Measurements from ENCODE around the gene MRPS5. TPM values are rescaled to one million over a fixed set of nuclear protein-coding genes. Genes with fewer than 3 reads are reported as not detected.

Gene MRPS5
- total and polyA plus RNA-seq, 12 donors = 50.6 to 144 (median 61.7) TPM

DNA sequence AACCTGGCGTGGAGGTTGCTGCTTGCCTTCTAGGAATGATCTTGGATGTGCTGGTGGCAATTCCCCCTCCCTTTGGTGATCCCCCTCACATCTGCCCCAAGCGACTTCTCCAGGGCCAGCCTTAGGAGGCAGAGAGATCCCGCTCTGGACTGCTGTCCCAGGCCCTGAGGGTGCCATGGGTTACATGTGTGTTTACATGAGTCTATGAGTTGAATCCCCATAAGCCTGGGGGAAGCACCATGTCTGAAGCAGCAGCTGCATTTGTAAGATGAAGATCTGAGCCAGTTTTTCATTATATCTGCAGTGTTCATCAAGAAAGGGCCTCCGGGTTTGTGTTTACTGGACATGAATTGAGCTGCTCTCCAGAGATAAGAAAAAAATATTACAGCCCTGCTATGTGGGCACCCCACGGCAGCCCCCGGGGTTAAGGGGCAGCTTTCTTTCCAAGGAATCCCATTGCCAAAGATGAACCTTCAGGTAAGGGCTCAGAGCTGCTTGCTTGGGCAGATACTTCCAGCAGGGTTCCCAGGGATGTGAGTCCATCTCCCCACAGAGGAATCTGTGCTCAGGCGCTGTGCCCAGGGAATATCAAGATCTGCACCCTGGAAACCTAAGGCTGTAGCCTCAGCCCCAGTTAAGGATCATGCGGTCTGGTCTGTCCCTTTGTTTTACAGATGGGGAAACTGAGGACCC lies 46.0 kb downstream of the MRPS5 start:
- intact Hi-C loops (cut with DNase I) = loop anchor here in 2 of 10 donors (5.0 to 10.0 kb wide), 2 partner anchors 42 to 51 kb away; partner anchors contain the start of gene MAL (in 2 of the 2)
- Histone ChIP-seq H3K9me3 (no peaks in the 10 kb centered on the region), H3K27ac (peak overlapping the region in 1 of 10 donors; percentile 71), H3K4me1 (peaks cover 0 to 10% (median 9%) of the 10 kb centered on the region in 9 donors), H3K4me3 (no peak overlapping the region), H3K36me3 (no peaks in the 10 kb centered on the region), H3K27me3 (peaks cover 5 to 60% (median 56%) of the 10 kb centered on the region in 7 donors)
- WGBS, 2 donors = 84 to 87% methylated on average over 8 of the region's 8 CpGs
- no peak for TF ChIP-seq CTCF (IDR thresholded peaks at IDR 0.05)
- DNase-seq = no peak
- ATAC-seq = no peak

DNA sequence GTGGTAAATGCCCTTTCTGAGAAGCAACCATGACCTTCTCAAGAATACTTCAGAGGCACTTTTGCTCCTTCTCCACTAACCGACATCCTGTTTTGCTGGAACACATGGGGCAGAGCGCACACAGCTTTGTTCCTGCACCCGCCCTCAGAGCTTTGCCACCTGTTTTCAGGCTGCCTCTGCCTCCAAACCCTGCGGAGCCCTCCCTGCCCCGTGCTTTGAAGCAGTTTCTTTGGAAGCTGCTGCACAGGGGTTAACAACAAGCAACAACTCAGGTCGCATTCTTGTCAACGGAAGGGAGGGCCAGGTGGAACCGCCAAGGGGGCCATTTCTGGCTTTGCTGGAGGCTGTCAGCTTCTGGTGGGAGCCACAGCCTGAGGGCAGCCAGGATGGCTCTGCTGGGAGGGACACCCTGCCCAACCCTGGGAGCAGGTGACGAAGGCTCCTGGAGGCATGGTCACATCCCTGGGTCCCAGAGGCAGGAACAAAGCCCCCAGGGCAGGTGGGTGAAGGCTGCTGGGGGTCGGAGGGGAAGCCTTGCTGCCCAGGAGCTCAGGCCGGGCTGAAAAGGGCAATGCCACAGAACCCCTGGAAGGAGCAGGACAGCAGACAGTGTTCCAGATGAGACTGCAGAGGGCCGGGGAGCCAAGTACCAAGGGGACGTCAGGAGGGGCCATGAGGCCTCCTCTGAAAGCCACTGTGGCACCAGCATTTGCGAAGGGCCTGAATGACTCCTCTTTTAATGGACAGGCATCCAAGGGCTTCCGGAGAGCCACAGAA lies 46.8 kb downstream of the MRPS5 start:
- TF ChIP-seq CTCF (IDR thresholded peaks at IDR 0.05) = no peak
- peaks cover 0 to 10% (median 9%) of the 10 kb centered on the region in 9 donors for H3K4me1 ChIP-seq
- no peaks in the 10 kb centered on the region for H3K9me3 ChIP-seq
- H3K27ac ChIP-seq = peak overlapping the region in 1 of 10 donors; percentile 71
- no peaks in the 10 kb centered on the region for H3K36me3 ChIP-seq
- DNase-seq = no peak
- intact Hi-C loops (cut with DNase I) = loop anchor here in 2 of 10 donors (5.0 to 10.0 kb wide), 2 partner anchors 42 to 50 kb away; partner anchors contain the start of gene MAL (in 2 of the 2)
- H3K4me3 ChIP-seq = no peak overlapping the region
- peaks cover 5 to 60% (median 56%) of the 10 kb centered on the region in 7 donors for H3K27me3 ChIP-seq
- 74 to 76% methylated on average over 15 of the region's 15 CpGs for WGBS, 2 donors
- no peak for ATAC-seq

DNA sequence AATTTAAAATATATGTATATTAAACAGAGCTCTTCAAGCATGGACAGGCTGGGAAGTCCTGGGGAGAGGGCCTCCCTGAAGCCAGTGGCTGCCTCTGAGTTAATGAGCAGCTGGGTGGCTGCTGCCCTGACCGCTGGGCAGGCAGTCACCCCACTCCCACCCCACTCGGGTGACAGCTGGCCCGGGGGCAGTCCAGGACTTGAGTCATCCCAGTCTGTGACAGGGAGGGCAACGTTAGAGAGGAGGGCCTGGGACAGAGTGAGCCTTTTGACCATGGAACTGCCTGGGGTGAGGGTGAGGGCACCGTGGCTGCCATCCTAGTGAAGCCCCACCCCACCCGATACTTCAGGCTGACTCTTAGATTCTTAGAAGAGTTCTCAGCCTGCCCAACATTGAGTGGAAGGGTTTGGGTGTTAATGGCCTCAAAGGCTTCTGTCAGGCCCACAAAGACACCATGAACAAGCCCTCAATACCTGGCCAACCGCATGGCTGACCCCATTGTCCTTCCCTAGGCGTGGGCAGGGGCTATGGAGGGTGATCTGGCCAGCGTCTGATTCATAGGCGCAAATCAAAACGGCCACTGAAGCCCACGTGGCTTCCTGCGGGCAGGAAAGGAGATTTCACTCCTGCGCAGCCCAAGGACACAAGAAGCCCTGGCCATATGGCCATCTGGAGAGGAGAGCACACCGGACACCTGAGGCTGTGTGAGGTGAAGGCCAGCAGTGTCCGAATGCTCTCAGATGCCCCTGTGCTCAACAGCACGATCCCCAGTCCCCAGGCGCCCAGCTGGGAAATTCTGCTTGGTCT lies 47.5 kb downstream of the MRPS5 start:
- H3K27me3 ChIP-seq = peaks cover 5 to 60% (median 50%) of the 10 kb centered on the region in 7 donors
- no peak overlapping the region for H3K4me3 ChIP-seq
- ATAC-seq (no peak), DNase-seq (no peak)
- H3K9me3 ChIP-seq = no peaks in the 10 kb centered on the region
- WGBS, 2 donors = 77 to 85% methylated on average over 18 of the region's 18 CpGs
- peak overlapping the region in 1 of 10 donors; percentile 71 for H3K27ac ChIP-seq
- no peaks in the 10 kb centered on the region for H3K36me3 ChIP-seq
- peaks cover 0 to 10% (median 9%) of the 10 kb centered on the region in 9 donors for H3K4me1 ChIP-seq
- intact Hi-C loops (cut with DNase I) = loop anchor here in 2 of 10 donors (10.0 kb wide), 1 partner anchor 49 kb away; the partner anchor contains the start of gene MAL (in 2 of the 2)
- TF ChIP-seq CTCF (IDR thresholded peaks at IDR 0.05) = no peak
